HCT116 (cell line): ENCODE results near the gene GLMN. TPM values are rescaled to one million over a fixed set of nuclear protein-coding genes. Genes with fewer than 3 reads are reported as not detected.

ENCODE experiments used
- ATAC-seq: fragments of 200-7000 bp; cut with Tn5 transposase; 2 replicates; pipeline ENCODE4 v1.9.1; 2020; ENCODE audit warnings: mild to moderate bottlenecking, moderate library complexity
- BruUV-seq: library from RNA; stranded (reverse); fragments of 400-500 nt; replicated peaks from 2 replicates; lab custom pipeline; 2021; lab: Mats Ljungman, UMichigan
- CTCF ChIA-PET: fragments of 300-600 bp; sonication (Branson Sonifier 250); formaldehyde crosslinking; loops from one replicate; lab custom pipeline; 2021; ENCODE audit warnings: antibody characterized with exemption; lab: Charles Lee
- POLR2A ChIA-PET: fragments of 300-600, 350-600 bp; sonication (Branson Sonifier 250); formaldehyde crosslinking; loops from one replicate; lab custom pipeline; 2021; ENCODE audit warnings: antibody characterized with exemption; lab: Charles Lee
- RAD21 ChIA-PET, 2 experiments: fragments of 300-600 bp; sonication (Branson Sonifier 250); formaldehyde crosslinking; loops; one replicate each; lab custom pipeline; 2023; ENCODE audit warnings: low total read pairs in 2 of 2; ENCODE audit not compliant: uncharacterized antibody in 2 of 2, unreplicated experiment in 2 of 2, low non-redundant PET in 1 of 2; lab: Charles Lee
- DNase-seq: peaks from one replicate; pipeline ENCODE4 v3.0.0-alpha.2; 2010; ENCODE audit warnings: low read depth, low spot score
- H2AFZ ChIP-seq: fragments of 200-600 bp; shearing (Covaris generic), sonication (generic); 2 replicates; pipeline ENCODE4 v1.6.1; 2017; ENCODE audit warnings: low read depth, mixed run types, mixed read lengths, antibody characterized with exemption, low read length; ENCODE audit not compliant: poor library complexity, severe bottlenecking
- H3K27ac ChIP-seq: 2 replicates; pipeline ENCODE4 v1.5.1; 2012; ENCODE audit warnings: low read depth, low read length
- H3K27me3 ChIP-seq: fragments of 200-600 bp; sonication (generic); 2 replicates; pipeline ENCODE4 v1.6.1; 2016; ENCODE audit warnings: mixed run types, low read length, mixed read lengths; ENCODE audit not compliant: insufficient read depth
- H3K36me3 ChIP-seq, 2 experiments: fragments of 200-500 bp in 1 of 2; fragments of 200-600 bp in 1 of 2; sonication (Bioruptor generic) in 1 of 2; sonication (generic) in 1 of 2; 2 replicates each; pipeline versions ENCODE4 v1.5.1 to v1.6.1; 2014 to 2016; ENCODE audit warnings: low read length in 2 of 2, inconsistent platforms in 1 of 2, mixed read lengths in 1 of 2, mixed run types in 1 of 2; ENCODE audit not compliant: insufficient read depth in 2 of 2, control insufficient read depth in 1 of 2
- H3K4me1 ChIP-seq, 2 experiments: fragments of 200-600 bp in 1 of 2; sonication (generic) in 1 of 2; 2 replicates each; pipeline versions ENCODE4 v1.5.1 to v1.6.1; 2012 to 2017; ENCODE audit warnings: low read length in 2 of 2, inconsistent platforms in 1 of 2, mild to moderate bottlenecking in 1 of 2, mixed read lengths in 1 of 2, mixed run types in 1 of 2, moderate library complexity in 1 of 2; ENCODE audit not compliant: insufficient read depth in 2 of 2, control insufficient read depth in 1 of 2
- H3K4me2 ChIP-seq: fragments of 200-600 bp; sonication (generic); 2 replicates; pipeline ENCODE4 v1.6.1; 2017; ENCODE audit warnings: mixed run types, low read length, mixed read lengths
- H3K4me3 ChIP-seq, 2 experiments: fragments of 200-600 bp in 1 of 2; sonication (generic) in 1 of 2; replicated peaks in 1 of 2; 2 replicates each; pipeline ENCODE4 v1.5.1; 2011 to 2016; ENCODE audit warnings: low read length in 2 of 2, control low read depth in 1 of 2, low read depth in 1 of 2, mild to moderate bottlenecking in 1 of 2, mixed read lengths in 1 of 2, mixed run types in 1 of 2
- H3K79me2 ChIP-seq: fragments of 200-600 bp; sonication (generic); 2 replicates; pipeline ENCODE4 v1.6.1; 2017; ENCODE audit warnings: mild to moderate bottlenecking, mixed run types, low read length, moderate library complexity, mixed read lengths; ENCODE audit not compliant: insufficient read depth
- H3K9ac ChIP-seq: fragments of 200-600 bp; sonication (generic); 2 replicates; pipeline ENCODE4 v1.6.1; 2016; ENCODE audit warnings: low read length, mixed read lengths
- H3K9me2 ChIP-seq: fragments of 200-600 bp; sonication (generic), shearing (Covaris generic); 2 replicates; pipeline ENCODE4 v1.6.1; 2017; ENCODE audit warnings: mixed run types, mild to moderate bottlenecking, moderate library complexity; ENCODE audit not compliant: insufficient read depth
- H3K9me3 ChIP-seq, 2 experiments: fragments of 200-500 bp in 1 of 2; fragments of 200-600 bp in 1 of 2; sonication (Bioruptor generic) in 1 of 2; sonication (generic) in 1 of 2; 2 replicates each; pipeline ENCODE4 v1.6.1; 2014 to 2017; ENCODE audit warnings: low read length in 2 of 2, mixed read lengths in 2 of 2, inconsistent platforms in 1 of 2, low read depth in 1 of 2, mild to moderate bottlenecking in 1 of 2, mixed run types in 1 of 2, moderate library complexity in 1 of 2; ENCODE audit not compliant: control insufficient read depth in 1 of 2, insufficient read depth in 1 of 2
- H4K20me1 ChIP-seq: fragments of 200-600 bp; sonication (generic), shearing (Covaris generic); 2 replicates; pipeline ENCODE4 v1.6.1; 2017; ENCODE audit warnings: mixed run types, mild to moderate bottlenecking, moderate library complexity; ENCODE audit not compliant: insufficient read depth
- EZH2phosphoT487 ChIP-seq: fragments of 200-600 bp; IDR thresholded peaks from 2 replicates; pipeline ENCODE4 v1.6.1; 2018; ENCODE audit warnings: antibody characterized with exemption, borderline replicate concordance
- FOSL1 ChIP-seq: IDR thresholded peaks from 2 replicates; pipeline ENCODE4 v1.6.1; 2012; ENCODE audit warnings: low read depth
- JUND ChIP-seq: IDR thresholded peaks from 2 replicates; pipeline ENCODE4 v1.6.1; 2012
- POLR2A ChIP-seq: IDR thresholded peaks from 2 replicates; pipeline ENCODE4 v1.7.0; 2011; ENCODE audit warnings: borderline replicate concordance; ENCODE audit not compliant: insufficient read depth, insufficient read length; ENCODE audit errors: extremely low read depth
- POLR2AphosphoS5 ChIP-seq: IDR thresholded peaks from 2 replicates; pipeline ENCODE4 v1.6.1; 2011; ENCODE audit warnings: mild to moderate bottlenecking, low read depth, low read length, moderate library complexity
- SIN3A ChIP-seq: IDR thresholded peaks from 2 replicates; pipeline ENCODE4 v1.6.1; 2012; ENCODE audit warnings: low read depth
- SRF ChIP-seq: IDR thresholded peaks from 2 replicates; pipeline ENCODE4 v1.6.1; 2012; ENCODE audit warnings: low read depth
- YY1 ChIP-seq: IDR thresholded peaks from 2 replicates; pipeline ENCODE4 v1.6.1; 2011; ENCODE audit warnings: low read length, low read depth, moderate library complexity, mild to moderate bottlenecking; ENCODE audit not compliant: insufficient replicate concordance; ENCODE audit errors: extremely low read depth
- ZNF274 ChIP-seq: fragments of 200-500 bp; sonication (Bioruptor generic); IDR thresholded peaks from 2 replicates; pipeline ENCODE4 v1.6.1; 2014; ENCODE audit warnings: mild to moderate bottlenecking, low read depth, low read length, inconsistent platforms
- intact Hi-C: fragments of 100-400 bp; cut with micrococcal nuclease; formaldehyde crosslinking; loops from 2 replicates; pipeline ENCODE4 v1.10.0; 2022
- total RNA-seq: library from RNA; stranded (reverse); gene quantifications from one replicate; pipeline ENCODE4 v1.2.1, GENCODE V29; 2021; ENCODE audit not compliant: unreplicated experiment
- TF ChIP-seq, protein P1 (sequence below): IDR thresholded peaks from 2 replicates; pipeline ENCODE4 v1.6.1; 2012
- TF ChIP-seq, protein P2 (sequence below): IDR thresholded peaks from 2 replicates; pipeline ENCODE4 v1.6.1; 2012
- TF ChIP-seq, protein P3 (sequence below): IDR thresholded peaks from 2 replicates; pipeline ENCODE4 v1.6.1; 2012; ENCODE audit warnings: low read depth
- TF ChIP-seq, protein P4 (sequence below): IDR thresholded peaks from 2 replicates; pipeline ENCODE4 v1.6.1; 2011; ENCODE audit warnings: mild to moderate bottlenecking, low read length, moderate library complexity; ENCODE audit not compliant: insufficient replicate concordance; ENCODE audit errors: extremely low read depth
- TF ChIP-seq, protein P5 (sequence below), 3 experiments: fragments of 200-600 bp in 1 of 3; sonication (generic) in 1 of 3; IDR thresholded peaks in 2 of 3; conservative IDR thresholded peaks in 1 of 3; 2 replicates each; pipeline ENCODE4 v1.5.1; 2012 to 2017; ENCODE audit warnings: low read depth in 2 of 3, low read length in 2 of 3, antibody characterized with exemption in 1 of 3, borderline replicate concordance in 1 of 3, control low read depth in 1 of 3, mild to moderate bottlenecking in 1 of 3, mixed read lengths in 1 of 3, mixed run types in 1 of 3, moderate library complexity in 1 of 3; ENCODE audit not compliant: insufficient read depth in 1 of 3

GLMN gene
- total RNA-seq, 1 experiment from 2014 or later, result 10.9 TPM

DNA sequence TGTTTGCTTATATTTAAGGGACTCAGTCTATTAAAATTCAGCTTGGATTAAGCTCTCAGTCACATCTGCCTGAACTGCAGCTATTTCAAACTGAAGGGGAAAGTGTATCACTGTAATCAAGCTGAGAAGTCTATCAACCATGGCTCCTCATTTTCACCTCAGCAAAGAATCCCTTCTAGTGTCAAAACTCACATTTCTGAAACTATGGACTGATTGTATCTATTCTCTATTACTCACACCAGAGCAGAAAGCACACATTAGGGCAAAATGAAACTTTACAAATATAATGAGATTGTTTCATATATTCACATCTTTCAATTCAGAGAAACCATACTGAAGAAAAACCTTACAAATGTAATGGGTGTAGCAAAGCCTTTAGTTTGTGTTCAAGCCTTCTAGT, 95.7 kb downstream of the GLMN start:
- ChIA-PET POLR2A (no interaction called here), CTCF (no interaction called here), RAD21 (no interaction called here)
- Histone ChIP-seq H3K27ac (no peak overlapping the region), H3K9me3 (no peaks in the 10 kb centered on the region), H3K4me3 (no peak overlapping the region), H3K9me2 (no peaks in the 10 kb centered on the region), H3K4me2 (no peak overlapping the region), H3K36me3 (no peaks in the 10 kb centered on the region), H3K9ac (no peak overlapping the region), H4K20me1 (no peaks in the 10 kb centered on the region), H3K27me3 (no peaks in the 10 kb centered on the region), H3K4me1 (no peaks in the 10 kb centered on the region), H3K79me2 (no peaks in the 10 kb centered on the region), H2AFZ (no peak overlapping the region)
- BruUV-seq, result no TSS peak
- DNase-seq (no peak), ATAC-seq (no peak)
- intact Hi-C loops, result no loop called here
- TF ChIP-seq SIN3A (no peak), FOSL1 (no peak), SRF (no peak), POLR2AphosphoS5 (no peak), YY1 (no peak), JUND (no peak), POLR2A (no peak), ZNF274 (no peak), EZH2phosphoT487 (no peak)
- TF ChIP-seq, protein P1, sequence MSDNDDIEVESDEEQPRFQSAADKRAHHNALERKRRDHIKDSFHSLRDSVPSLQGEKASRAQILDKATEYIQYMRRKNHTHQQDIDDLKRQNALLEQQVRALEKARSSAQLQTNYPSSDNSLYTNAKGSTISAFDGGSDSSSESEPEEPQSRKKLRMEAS, result no peak
- TF ChIP-seq, protein P2, sequence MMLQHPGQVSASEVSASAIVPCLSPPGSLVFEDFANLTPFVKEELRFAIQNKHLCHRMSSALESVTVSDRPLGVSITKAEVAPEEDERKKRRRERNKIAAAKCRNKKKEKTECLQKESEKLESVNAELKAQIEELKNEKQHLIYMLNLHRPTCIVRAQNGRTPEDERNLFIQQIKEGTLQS, result no peak
- TF ChIP-seq, protein P3, sequence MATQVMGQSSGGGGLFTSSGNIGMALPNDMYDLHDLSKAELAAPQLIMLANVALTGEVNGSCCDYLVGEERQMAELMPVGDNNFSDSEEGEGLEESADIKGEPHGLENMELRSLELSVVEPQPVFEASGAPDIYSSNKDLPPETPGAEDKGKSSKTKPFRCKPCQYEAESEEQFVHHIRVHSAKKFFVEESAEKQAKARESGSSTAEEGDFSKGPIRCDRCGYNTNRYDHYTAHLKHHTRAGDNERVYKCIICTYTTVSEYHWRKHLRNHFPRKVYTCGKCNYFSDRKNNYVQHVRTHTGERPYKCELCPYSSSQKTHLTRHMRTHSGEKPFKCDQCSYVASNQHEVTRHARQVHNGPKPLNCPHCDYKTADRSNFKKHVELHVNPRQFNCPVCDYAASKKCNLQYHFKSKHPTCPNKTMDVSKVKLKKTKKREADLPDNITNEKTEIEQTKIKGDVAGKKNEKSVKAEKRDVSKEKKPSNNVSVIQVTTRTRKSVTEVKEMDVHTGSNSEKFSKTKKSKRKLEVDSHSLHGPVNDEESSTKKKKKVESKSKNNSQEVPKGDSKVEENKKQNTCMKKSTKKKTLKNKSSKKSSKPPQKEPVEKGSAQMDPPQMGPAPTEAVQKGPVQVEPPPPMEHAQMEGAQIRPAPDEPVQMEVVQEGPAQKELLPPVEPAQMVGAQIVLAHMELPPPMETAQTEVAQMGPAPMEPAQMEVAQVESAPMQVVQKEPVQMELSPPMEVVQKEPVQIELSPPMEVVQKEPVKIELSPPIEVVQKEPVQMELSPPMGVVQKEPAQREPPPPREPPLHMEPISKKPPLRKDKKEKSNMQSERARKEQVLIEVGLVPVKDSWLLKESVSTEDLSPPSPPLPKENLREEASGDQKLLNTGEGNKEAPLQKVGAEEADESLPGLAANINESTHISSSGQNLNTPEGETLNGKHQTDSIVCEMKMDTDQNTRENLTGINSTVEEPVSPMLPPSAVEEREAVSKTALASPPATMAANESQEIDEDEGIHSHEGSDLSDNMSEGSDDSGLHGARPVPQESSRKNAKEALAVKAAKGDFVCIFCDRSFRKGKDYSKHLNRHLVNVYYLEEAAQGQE, result no peak
- TF ChIP-seq, protein P4, sequence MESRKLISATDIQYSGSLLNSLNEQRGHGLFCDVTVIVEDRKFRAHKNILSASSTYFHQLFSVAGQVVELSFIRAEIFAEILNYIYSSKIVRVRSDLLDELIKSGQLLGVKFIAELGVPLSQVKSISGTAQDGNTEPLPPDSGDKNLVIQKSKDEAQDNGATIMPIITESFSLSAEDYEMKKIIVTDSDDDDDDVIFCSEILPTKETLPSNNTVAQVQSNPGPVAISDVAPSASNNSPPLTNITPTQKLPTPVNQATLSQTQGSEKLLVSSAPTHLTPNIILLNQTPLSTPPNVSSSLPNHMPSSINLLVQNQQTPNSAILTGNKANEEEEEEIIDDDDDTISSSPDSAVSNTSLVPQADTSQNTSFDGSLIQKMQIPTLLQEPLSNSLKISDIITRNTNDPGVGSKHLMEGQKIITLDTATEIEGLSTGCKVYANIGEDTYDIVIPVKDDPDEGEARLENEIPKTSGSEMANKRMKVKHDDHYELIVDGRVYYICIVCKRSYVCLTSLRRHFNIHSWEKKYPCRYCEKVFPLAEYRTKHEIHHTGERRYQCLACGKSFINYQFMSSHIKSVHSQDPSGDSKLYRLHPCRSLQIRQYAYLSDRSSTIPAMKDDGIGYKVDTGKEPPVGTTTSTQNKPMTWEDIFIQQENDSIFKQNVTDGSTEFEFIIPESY, result no peak
- TF ChIP-seq, protein P5, sequence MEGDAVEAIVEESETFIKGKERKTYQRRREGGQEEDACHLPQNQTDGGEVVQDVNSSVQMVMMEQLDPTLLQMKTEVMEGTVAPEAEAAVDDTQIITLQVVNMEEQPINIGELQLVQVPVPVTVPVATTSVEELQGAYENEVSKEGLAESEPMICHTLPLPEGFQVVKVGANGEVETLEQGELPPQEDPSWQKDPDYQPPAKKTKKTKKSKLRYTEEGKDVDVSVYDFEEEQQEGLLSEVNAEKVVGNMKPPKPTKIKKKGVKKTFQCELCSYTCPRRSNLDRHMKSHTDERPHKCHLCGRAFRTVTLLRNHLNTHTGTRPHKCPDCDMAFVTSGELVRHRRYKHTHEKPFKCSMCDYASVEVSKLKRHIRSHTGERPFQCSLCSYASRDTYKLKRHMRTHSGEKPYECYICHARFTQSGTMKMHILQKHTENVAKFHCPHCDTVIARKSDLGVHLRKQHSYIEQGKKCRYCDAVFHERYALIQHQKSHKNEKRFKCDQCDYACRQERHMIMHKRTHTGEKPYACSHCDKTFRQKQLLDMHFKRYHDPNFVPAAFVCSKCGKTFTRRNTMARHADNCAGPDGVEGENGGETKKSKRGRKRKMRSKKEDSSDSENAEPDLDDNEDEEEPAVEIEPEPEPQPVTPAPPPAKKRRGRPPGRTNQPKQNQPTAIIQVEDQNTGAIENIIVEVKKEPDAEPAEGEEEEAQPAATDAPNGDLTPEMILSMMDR (IDR thresholded peaks at IDR 0.05 in 2 of 3, conservative IDR thresholded peaks at IDR 0.05 in 1 of 3; ENCODE audit: borderline replicate concordance in 1 of 3, insufficient read depth in 1 of 3, low read depth in 2 of 3, low read length in 2 of 3), result no peak
